Liver (tissue), 9 donors: ENCODE results near the gene CRYGS. TPM values are rescaled to one million over a fixed set of nuclear protein-coding genes. Genes with fewer than 3 reads are reported as not detected.

ENCODE experiments used
- DNase-seq: peaks from one replicate; pipeline ENCODE4 v3.0.0-alpha.2; 2017; ENCODE audit warnings: low spot score
- H3K27ac ChIP-seq, 2 donors: one replicate each; pipeline ENCODE4 v1.7.0; 2013; ENCODE audit warnings: inconsistent platforms in 2 of 2, low read length in 2 of 2, control low read depth in 1 of 2, low read depth in 1 of 2, mild to moderate bottlenecking in 1 of 2
- H3K27me3 ChIP-seq, 4 donors: one replicate each; pipeline versions ENCODE4 v1.6.1 to v1.7.0; 2013; ENCODE audit warnings: low read length in 3 of 4, inconsistent platforms in 1 of 4, mild to moderate bottlenecking in 1 of 4, moderate library complexity in 1 of 4; ENCODE audit not compliant: control insufficient read depth in 4 of 4, insufficient read depth in 4 of 4
- H3K36me3 ChIP-seq, 4 donors: one replicate each; pipeline versions ENCODE4 v1.6.1 to v1.7.0; 2013; ENCODE audit warnings: low read length in 3 of 4, mild to moderate bottlenecking in 3 of 4, low read depth in 1 of 4, moderate library complexity in 1 of 4; ENCODE audit not compliant: control insufficient read depth in 4 of 4, insufficient read depth in 3 of 4
- H3K4me1 ChIP-seq, 4 donors: one replicate each; pipeline versions ENCODE4 v1.6.1 to v1.7.0; 2013; ENCODE audit warnings: low read length in 3 of 4, mild to moderate bottlenecking in 3 of 4, moderate library complexity in 1 of 4; ENCODE audit not compliant: control insufficient read depth in 4 of 4, insufficient read depth in 4 of 4
- H3K4me3 ChIP-seq, 3 donors: one replicate each; pipeline versions ENCODE4 v1.6.1 to v1.7.0; 2013; ENCODE audit warnings: low read length in 3 of 3, control low read depth in 1 of 3, low read depth in 1 of 3, mild to moderate bottlenecking in 1 of 3
- H3K9ac ChIP-seq, 2 donors: one replicate each; pipeline ENCODE4 v1.7.0; 2013; ENCODE audit warnings: low read length in 2 of 2, mild to moderate bottlenecking in 2 of 2, moderate library complexity in 2 of 2, control low read depth in 1 of 2, low read depth in 1 of 2
- H3K9me3 ChIP-seq, 4 donors: one replicate each; pipeline versions ENCODE4 v1.6.1 to v1.7.0; 2013; ENCODE audit warnings: low read length in 3 of 4; ENCODE audit not compliant: control insufficient read depth in 4 of 4
- ATF3 ChIP-seq: IDR thresholded peaks from 2 replicates; pipeline ENCODE4 v1.6.1; 2016; ENCODE audit warnings: antibody characterized with exemption
- CTCF ChIP-seq: fragments of 150-350 bp; IDR thresholded peaks from 2 replicates; pipeline ENCODE4 v1.5.1; 2017; ENCODE audit warnings: improper control_type of control experiment, low read depth, low read length; ENCODE audit not compliant: missing input control
- EGR1 ChIP-seq, 2 donors: IDR thresholded peaks; 2 replicates each; pipeline ENCODE4 v1.6.1; 2016 to 2018; ENCODE audit warnings: antibody characterized with exemption in 2 of 2, low read depth in 2 of 2
- FOXA1 ChIP-seq: IDR thresholded peaks from 2 replicates; pipeline ENCODE4 v1.6.1; 2016; ENCODE audit warnings: antibody characterized with exemption
- FOXA2 ChIP-seq: IDR thresholded peaks from 2 replicates; pipeline ENCODE4 v1.6.1; 2016; ENCODE audit warnings: antibody characterized with exemption
- GABPA ChIP-seq, 2 donors: IDR thresholded peaks in 1 of 2; conservative IDR thresholded peaks in 1 of 2; 2 replicates each; pipeline ENCODE4 v1.6.1; 2016; ENCODE audit warnings: antibody characterized with exemption in 2 of 2, mild to moderate bottlenecking in 1 of 2, moderate library complexity in 1 of 2
- HNF4A ChIP-seq, 2 donors: conservative IDR thresholded peaks; 2 replicates each; pipeline ENCODE4 v1.6.1; 2016; ENCODE audit warnings: antibody characterized with exemption in 2 of 2, mild to moderate bottlenecking in 2 of 2
- HNF4G ChIP-seq: IDR thresholded peaks from 2 replicates; pipeline ENCODE4 v1.6.1; 2016; ENCODE audit warnings: antibody characterized with exemption
- JUND ChIP-seq, 2 donors: IDR thresholded peaks; 2 replicates each; pipeline ENCODE4 v1.6.1; 2016; ENCODE audit warnings: antibody characterized with exemption in 2 of 2
- NR2F2 ChIP-seq: IDR thresholded peaks from 2 replicates; pipeline ENCODE4 v1.6.1; 2016; ENCODE audit warnings: antibody characterized with exemption
- RAD21 ChIP-seq, 2 donors: IDR thresholded peaks; 2 replicates each; pipeline ENCODE4 v1.6.1; 2016; ENCODE audit warnings: antibody characterized with exemption in 2 of 2, mild to moderate bottlenecking in 2 of 2
- RXRA ChIP-seq, 2 donors: IDR thresholded peaks; 2 replicates each; pipeline ENCODE4 v1.6.1; 2017 to 2018; ENCODE audit warnings: antibody characterized with exemption in 2 of 2, mild to moderate bottlenecking in 1 of 2
- SP1 ChIP-seq: IDR thresholded peaks from 2 replicates; pipeline ENCODE4 v1.6.1; 2018; ENCODE audit warnings: antibody characterized with exemption, mild to moderate bottlenecking
- TAF1 ChIP-seq: conservative IDR thresholded peaks from 2 replicates; pipeline ENCODE4 v1.6.1; 2016; ENCODE audit warnings: antibody characterized with exemption, mild to moderate bottlenecking
- YY1 ChIP-seq: IDR thresholded peaks from 2 replicates; pipeline ENCODE4 v1.6.1; 2016; ENCODE audit warnings: antibody characterized with exemption, mild to moderate bottlenecking
- ZBTB33 ChIP-seq: IDR thresholded peaks from 2 replicates; pipeline ENCODE4 v1.6.1; 2016; ENCODE audit warnings: antibody characterized with exemption
- WGBS: extraction: QIAGEN DNeasy Blood & Tissue Kit; methylation state at CpG from one replicate; pipeline ENCODE4 v1.1.7; 2013; 5-methylcytosine and 5-hydroxymethylcytosine counted together
- polyA plus RNA-seq, 2 donors: library from polyadenylated mRNA; stranded (reverse) in 1 of 2; unstranded in 1 of 2; fragments of 200-250 nt in 1 of 2; fragments of >200 nt in 1 of 2; fragmentation: Nextera tagmentation in 1 of 2; extraction: Ambion mirVana in 1 of 2; gene quantifications; one replicate each; pipeline versions ENCODE4 v1.2.1 to v1.2.3, GENCODE V29; 2013 to 2015
- total RNA-seq, 2 donors: library from RNA; depleted of rRNA; stranded (reverse); fragments of >200 nt; gene quantifications; one replicate each; pipeline ENCODE4 v1.2.3, GENCODE V29; 2014
- TF ChIP-seq, protein P1 (sequence below): IDR thresholded peaks from 2 replicates; pipeline ENCODE4 v1.6.1; 2016; ENCODE audit warnings: antibody characterized with exemption, mild to moderate bottlenecking
- donor health status: healthy.
- donor health status: healthy.
- donor health status: healthy.
- donor health status: healthy.
- donor health status: healthy.

The CRYGS gene
- total and polyA plus RNA-seq, 4 donors, result 0.53 to 3.6 (median 1.2) TPM

GRCh38 chr3:186549497-186549896, 5.3 kb upstream of the CRYGS start (continued):
- TF ChIP-seq, protein P1, sequence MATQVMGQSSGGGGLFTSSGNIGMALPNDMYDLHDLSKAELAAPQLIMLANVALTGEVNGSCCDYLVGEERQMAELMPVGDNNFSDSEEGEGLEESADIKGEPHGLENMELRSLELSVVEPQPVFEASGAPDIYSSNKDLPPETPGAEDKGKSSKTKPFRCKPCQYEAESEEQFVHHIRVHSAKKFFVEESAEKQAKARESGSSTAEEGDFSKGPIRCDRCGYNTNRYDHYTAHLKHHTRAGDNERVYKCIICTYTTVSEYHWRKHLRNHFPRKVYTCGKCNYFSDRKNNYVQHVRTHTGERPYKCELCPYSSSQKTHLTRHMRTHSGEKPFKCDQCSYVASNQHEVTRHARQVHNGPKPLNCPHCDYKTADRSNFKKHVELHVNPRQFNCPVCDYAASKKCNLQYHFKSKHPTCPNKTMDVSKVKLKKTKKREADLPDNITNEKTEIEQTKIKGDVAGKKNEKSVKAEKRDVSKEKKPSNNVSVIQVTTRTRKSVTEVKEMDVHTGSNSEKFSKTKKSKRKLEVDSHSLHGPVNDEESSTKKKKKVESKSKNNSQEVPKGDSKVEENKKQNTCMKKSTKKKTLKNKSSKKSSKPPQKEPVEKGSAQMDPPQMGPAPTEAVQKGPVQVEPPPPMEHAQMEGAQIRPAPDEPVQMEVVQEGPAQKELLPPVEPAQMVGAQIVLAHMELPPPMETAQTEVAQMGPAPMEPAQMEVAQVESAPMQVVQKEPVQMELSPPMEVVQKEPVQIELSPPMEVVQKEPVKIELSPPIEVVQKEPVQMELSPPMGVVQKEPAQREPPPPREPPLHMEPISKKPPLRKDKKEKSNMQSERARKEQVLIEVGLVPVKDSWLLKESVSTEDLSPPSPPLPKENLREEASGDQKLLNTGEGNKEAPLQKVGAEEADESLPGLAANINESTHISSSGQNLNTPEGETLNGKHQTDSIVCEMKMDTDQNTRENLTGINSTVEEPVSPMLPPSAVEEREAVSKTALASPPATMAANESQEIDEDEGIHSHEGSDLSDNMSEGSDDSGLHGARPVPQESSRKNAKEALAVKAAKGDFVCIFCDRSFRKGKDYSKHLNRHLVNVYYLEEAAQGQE, result no peak
- TF ChIP-seq RXRA (IDR thresholded peaks at IDR 0.05), result no peak

DNA sequence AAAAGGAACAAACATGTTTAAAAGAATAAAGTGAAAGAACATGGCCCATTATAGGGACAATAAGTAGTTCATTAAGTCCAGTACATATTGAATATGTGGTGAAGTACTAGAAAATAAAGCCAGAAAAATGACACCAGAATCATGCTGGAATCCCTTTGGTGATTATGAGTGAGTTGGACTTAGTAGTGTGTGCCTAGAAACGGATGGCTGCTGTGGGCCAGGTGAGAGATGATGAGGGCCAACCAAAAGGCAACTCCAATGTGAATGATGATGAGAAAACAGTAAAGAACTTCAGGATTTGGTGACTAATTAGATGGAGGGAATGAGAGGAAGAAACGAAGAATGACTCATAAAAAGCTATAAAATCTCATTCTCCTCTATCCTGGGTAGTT, 3.3 kb downstream of the CRYGS start:
- peaks cover 0 to 7% (median 2%) of the 10 kb centered on the region in 4 donors for H3K36me3 ChIP-seq

More for the DNA sequence above, 3.3 kb downstream of the CRYGS start:
- TF ChIP-seq RXRA (IDR thresholded peaks at IDR 0.05) (no peak), ZBTB33 (no peak), SP1 (no peak), FOXA1 (no peak), ATF3 (no peak), GABPA (IDR thresholded peaks at IDR 0.05 in 1 of 2, conservative IDR thresholded peaks at IDR 0.05 in 1 of 2) (no peak), HNF4A (conservative IDR thresholded peaks at IDR 0.05) (no peak), JUND (IDR thresholded peaks at IDR 0.05) (no peak), NR2F2 (no peak), FOXA2 (no peak), RAD21 (IDR thresholded peaks at IDR 0.05) (no peak), YY1 (no peak), HNF4G (no peak), CTCF (no peak), TAF1 (no peak), EGR1 (IDR thresholded peaks at IDR 0.05; ENCODE audit: low read depth in 2 of 2) (no peak)
- TF ChIP-seq, protein P1, result no peak
- no peak for DNase-seq
- H3K27me3 ChIP-seq, result no peaks in the 10 kb centered on the region
- H3K27ac ChIP-seq, result no peak overlapping the region
- no peak overlapping the region for H3K4me3 ChIP-seq
- peaks cover 0 to 11% (median 0%) of the 10 kb centered on the region in 4 donors for H3K4me1 ChIP-seq
- no peak overlapping the region for H3K9ac ChIP-seq
- H3K9me3 ChIP-seq, result no peaks in the 10 kb centered on the region
- 43% methylated on average over 2 of the region's 2 CpGs for WGBS
